K562 (cell line): ENCODE results near the gene SNAPC2. TPM values are rescaled to one million over a fixed set of nuclear protein-coding genes. Genes with fewer than 3 reads are reported as not detected.

ENCODE experiments used
- ESRRA ChIP-seq: fragments of 450-650 bp; IDR thresholded peaks from 2 replicates; pipeline ENCODE4 v1.6.1; 2014; ENCODE audit warnings: low read depth, mild to moderate bottlenecking, moderate library complexity, borderline replicate concordance
- JUN ChIP-seq, 2 experiments: sonication (generic) in 1 of 2; formaldehyde crosslinking in 1 of 2; IDR thresholded peaks; 2 replicates each; pipeline versions ENCODE4 v1.6.1 to v1.8.0; 2012 to 2022; ENCODE audit warnings: borderline replicate concordance in 2 of 2, mild to moderate bottlenecking in 2 of 2, improper control_type of control experiment in 1 of 2, low read depth in 1 of 2, low read length in 1 of 2, missing genetic modification reagents in 1 of 2
- MAFK ChIP-seq: IDR thresholded peaks from 2 replicates; pipeline ENCODE4 v1.6.1; 2011; ENCODE audit warnings: low read length, improper control_type of control experiment
- MCM3 ChIP-seq: fragments of 450-650 bp; IDR thresholded peaks from 2 replicates; pipeline ENCODE4 v1.6.1; 2016
- NR1H2 ChIP-seq: sonication (generic); formaldehyde crosslinking; IDR thresholded peaks from 2 replicates; pipeline ENCODE4 v1.4.0; 2020; ENCODE audit warnings: mild to moderate bottlenecking, missing genetic modification reagents
- PHF21A ChIP-seq: fragments of 450-650 bp; IDR thresholded peaks from 2 replicates; pipeline ENCODE4 v1.6.1; 2017; ENCODE audit warnings: low read depth, borderline replicate concordance
- POLR2AphosphoS2 ChIP-seq: IDR thresholded peaks from 2 replicates; pipeline ENCODE4 v1.6.1; 2012; ENCODE audit warnings: low read length, improper control_type of control experiment
- POLR2G ChIP-seq: fragments of 200-400 bp; formaldehyde crosslinking; IDR thresholded peaks from 2 replicates; pipeline ENCODE4 v1.6.1; 2017; ENCODE audit warnings: low read depth, mild to moderate bottlenecking, antibody characterized with exemption, low read length, moderate library complexity
- PPARD ChIP-seq: fragments of 250-450 bp; sonication (Bioruptor Pico); IDR thresholded peaks from 2 replicates; pipeline ENCODE4 v1.8.0; 2022; ENCODE audit warnings: inconsistent platforms, mild to moderate bottlenecking, moderate library complexity
- RBM22 ChIP-seq: fragments of 200-400 bp; formaldehyde crosslinking; IDR thresholded peaks from 2 replicates; pipeline ENCODE4 v1.6.1; 2018; ENCODE audit warnings: low read length, low read depth; ENCODE audit not compliant: poor library complexity, severe bottlenecking
- RHOXF2B ChIP-seq: fragments of 250-450 bp; sonication (Bioruptor Pico); conservative IDR thresholded peaks from 2 replicates; pipeline ENCODE4 v1.5.1; 2021
- SMARCE1 ChIP-seq: fragments of 450-650 bp; IDR thresholded peaks from 2 replicates; pipeline ENCODE4 v1.7.1; 2016; ENCODE audit warnings: mild to moderate bottlenecking
- SMC3 ChIP-seq: conservative IDR thresholded peaks from 2 replicates; pipeline ENCODE4 v1.6.1; 2011; ENCODE audit warnings: low read depth, low read length, improper control_type of control experiment; ENCODE audit not compliant: insufficient read depth
- SP1 ChIP-seq: sonication (generic); formaldehyde crosslinking; IDR thresholded peaks from 2 replicates; pipeline ENCODE4 v1.8.1; 2022; ENCODE audit warnings: mild to moderate bottlenecking, missing genetic modification reagents
- SRSF3 ChIP-seq: fragments of 200-400 bp; formaldehyde crosslinking; IDR thresholded peaks from 2 replicates; pipeline ENCODE4 v1.6.1; 2016; ENCODE audit warnings: mild to moderate bottlenecking, low read length, moderate library complexity; ENCODE audit not compliant: insufficient read depth
- ZFPM2 ChIP-seq: fragments of 250-450 bp; sonication (Bioruptor Pico); IDR thresholded peaks from 2 replicates; pipeline ENCODE4 v1.5.1; 2022; ENCODE audit warnings: mild to moderate bottlenecking
- ZNF347 ChIP-seq: fragments of 450-650 bp; formaldehyde crosslinking; IDR thresholded peaks from 2 replicates; pipeline ENCODE4 v1.4.0; 2020; ENCODE audit warnings: low read depth, mild to moderate bottlenecking, moderate library complexity
- ZNF583 ChIP-seq: fragments of 250-450 bp; sonication (Bioruptor Pico); IDR thresholded peaks from 2 replicates; pipeline ENCODE4 v1.4.0; 2020
- ZNF778 ChIP-seq: fragments of 450-650 bp; formaldehyde crosslinking; IDR thresholded peaks from 2 replicates; pipeline ENCODE4 v1.4.0; 2020; ENCODE audit warnings: mild to moderate bottlenecking, moderate library complexity
- polyA plus RNA-seq, 8 experiments: library from polyadenylated mRNA; depleted of rRNA in 4 of 8; stranded (reverse) in 5 of 8; unstranded in 3 of 8; fragments of >200 nt; fragmentation: Nextera tagmentation in 2 of 8; fragmentation: Illumina TruSeq in 1 of 8; extraction: Ambion mirVana in 2 of 8; extraction: Trizol in 1 of 8; gene quantifications; 2 replicates each; pipeline versions ENCODE4 v1.2.1 to v1.2.3, GENCODE V29; 2011 to 2014; ENCODE audit warnings: inconsistent platforms in 1 of 8, missing spikeins in 1 of 8
- total RNA-seq, 7 experiments: library from RNA; depleted of rRNA in 6 of 7; stranded (reverse); fragments of >200 nt in 6 of 7; fragmentation: Illumina TruSeq in 2 of 7; extraction: Trizol in 2 of 7; gene quantifications; 2 replicates each; pipeline versions ENCODE4 v1.2.1 to v1.2.3, GENCODE V29; 2011 to 2021; ENCODE audit warnings: low replicate concordance in 1 of 7
- TF ChIP-seq, protein P1 (sequence below): fragments of 250-450 bp; sonication (Bioruptor Pico); IDR thresholded peaks from 2 replicates; pipeline ENCODE4 v1.4.0; 2020; ENCODE audit warnings: borderline replicate concordance
- TF ChIP-seq, protein P2 (sequence below): IDR thresholded peaks from 2 replicates; pipeline ENCODE4 v1.6.1; 2011; ENCODE audit not compliant: insufficient read length; ENCODE audit errors: extremely low read depth
- TF ChIP-seq, protein P3 (sequence below): fragments of 250-450 bp; sonication (Bioruptor Pico); IDR thresholded peaks from 2 replicates; pipeline ENCODE4 v1.9.0; 2021; ENCODE audit warnings: mild to moderate bottlenecking, inconsistent platforms
- TF ChIP-seq, protein P4 (sequence below): sonication (generic); formaldehyde crosslinking; IDR thresholded peaks from 2 replicates; pipeline ENCODE4 v1.8.0; 2022; ENCODE audit warnings: missing genetic modification reagents, mild to moderate bottlenecking, moderate library complexity, borderline replicate concordance

SNAPC2 gene
- total and polyA plus RNA-seq, 9 of the 15 experiments (the other 6 are each of a cell fraction or from before 2014, with no cell fraction given): 0.59 to 45.1 (median 15.3) TPM

DNA sequence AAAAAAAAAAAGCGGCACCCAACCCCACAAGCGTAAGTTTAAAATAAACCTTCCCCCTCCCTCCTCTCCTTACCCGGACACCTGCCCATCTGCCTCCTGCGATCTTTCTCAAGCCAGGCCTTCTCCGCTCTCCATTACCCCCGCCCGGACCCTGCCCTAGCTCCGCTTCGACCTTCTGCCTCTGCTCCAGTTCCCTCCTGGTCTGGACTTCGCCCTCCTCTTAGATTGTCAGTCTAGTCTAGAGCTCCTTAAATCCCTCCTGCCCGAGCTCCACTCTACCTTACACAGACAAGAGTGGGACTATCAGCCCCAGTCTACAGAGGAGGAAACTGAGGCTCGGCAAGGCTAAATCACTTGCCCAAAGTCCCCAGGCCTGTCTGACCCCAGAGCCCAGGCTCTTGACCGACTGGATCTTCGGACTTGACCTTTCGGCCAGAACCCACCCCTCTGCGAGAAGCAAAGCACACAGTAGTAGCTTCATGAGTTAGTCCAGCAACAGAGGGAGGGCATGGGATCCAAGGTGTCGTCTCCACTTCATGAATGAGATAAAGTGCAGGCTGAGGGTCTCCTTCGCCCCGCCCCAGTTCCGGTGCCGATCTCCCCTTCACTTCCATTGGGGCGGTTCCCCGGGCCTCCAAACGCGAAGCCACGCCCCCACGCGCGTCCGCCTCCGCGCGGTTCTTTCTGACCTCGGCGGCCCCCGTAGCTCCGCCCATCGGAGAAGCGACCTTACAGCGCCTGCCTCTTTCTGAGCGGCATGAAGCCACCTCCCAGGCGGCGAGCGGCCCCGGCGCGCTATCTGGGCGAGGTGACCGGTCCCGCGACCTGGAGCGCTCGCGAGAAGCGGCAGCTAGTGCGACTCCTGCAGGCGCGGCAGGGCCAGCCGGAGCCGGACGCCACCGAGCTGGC, at the start of gene SNAPC2 (continued):
- TF ChIP-seq, protein P1, sequence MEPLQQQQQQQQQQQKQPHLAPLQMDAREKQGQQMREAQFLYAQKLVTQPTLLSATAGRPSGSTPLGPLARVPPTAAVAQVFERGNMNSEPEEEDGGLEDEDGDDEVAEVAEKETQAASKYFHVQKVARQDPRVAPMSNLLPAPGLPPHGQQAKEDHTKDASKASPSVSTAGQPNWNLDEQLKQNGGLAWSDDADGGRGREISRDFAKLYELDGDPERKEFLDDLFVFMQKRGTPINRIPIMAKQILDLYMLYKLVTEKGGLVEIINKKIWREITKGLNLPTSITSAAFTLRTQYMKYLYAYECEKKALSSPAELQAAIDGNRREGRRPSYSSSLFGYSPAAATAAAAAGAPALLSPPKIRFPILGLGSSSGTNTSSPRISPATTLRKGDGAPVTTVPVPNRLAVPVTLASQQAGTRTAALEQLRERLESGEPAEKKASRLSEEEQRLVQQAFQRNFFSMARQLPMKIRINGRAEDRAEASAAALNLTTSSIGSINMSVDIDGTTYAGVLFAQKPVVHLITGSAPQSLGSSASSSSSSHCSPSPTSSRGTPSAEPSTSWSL (CRISPR knock-in tag): no peak
- no peak for TF ChIP-seq PPARD (CRISPR knock-in tag)
- no peak for TF ChIP-seq ZNF347 (CRISPR knock-in tag)
- no peak for TF ChIP-seq SMARCE1
- no peak for TF ChIP-seq ZFPM2
- TF ChIP-seq POLR2G: peak; percentile 78
- TF ChIP-seq, protein P2, sequence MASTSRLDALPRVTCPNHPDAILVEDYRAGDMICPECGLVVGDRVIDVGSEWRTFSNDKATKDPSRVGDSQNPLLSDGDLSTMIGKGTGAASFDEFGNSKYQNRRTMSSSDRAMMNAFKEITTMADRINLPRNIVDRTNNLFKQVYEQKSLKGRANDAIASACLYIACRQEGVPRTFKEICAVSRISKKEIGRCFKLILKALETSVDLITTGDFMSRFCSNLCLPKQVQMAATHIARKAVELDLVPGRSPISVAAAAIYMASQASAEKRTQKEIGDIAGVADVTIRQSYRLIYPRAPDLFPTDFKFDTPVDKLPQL: no peak
- no peak for TF ChIP-seq JUN (IDR thresholded peaks at IDR 0.05; ENCODE audit: borderline replicate concordance, low read depth, low read length)
- TF ChIP-seq JUN (CRISPR knock-in tag; IDR thresholded peaks at IDR 0.05; ENCODE audit: borderline replicate concordance): no peak; the same call in 1 of the 2 replicates
- TF ChIP-seq NR1H2 (CRISPR knock-in tag): 0 out of 2 replicates have a peak, but pooled peaks have one; percentile 59
- TF ChIP-seq POLR2AphosphoS2: no peak
- TF ChIP-seq RBM22: no peak
- TF ChIP-seq, protein P3, sequence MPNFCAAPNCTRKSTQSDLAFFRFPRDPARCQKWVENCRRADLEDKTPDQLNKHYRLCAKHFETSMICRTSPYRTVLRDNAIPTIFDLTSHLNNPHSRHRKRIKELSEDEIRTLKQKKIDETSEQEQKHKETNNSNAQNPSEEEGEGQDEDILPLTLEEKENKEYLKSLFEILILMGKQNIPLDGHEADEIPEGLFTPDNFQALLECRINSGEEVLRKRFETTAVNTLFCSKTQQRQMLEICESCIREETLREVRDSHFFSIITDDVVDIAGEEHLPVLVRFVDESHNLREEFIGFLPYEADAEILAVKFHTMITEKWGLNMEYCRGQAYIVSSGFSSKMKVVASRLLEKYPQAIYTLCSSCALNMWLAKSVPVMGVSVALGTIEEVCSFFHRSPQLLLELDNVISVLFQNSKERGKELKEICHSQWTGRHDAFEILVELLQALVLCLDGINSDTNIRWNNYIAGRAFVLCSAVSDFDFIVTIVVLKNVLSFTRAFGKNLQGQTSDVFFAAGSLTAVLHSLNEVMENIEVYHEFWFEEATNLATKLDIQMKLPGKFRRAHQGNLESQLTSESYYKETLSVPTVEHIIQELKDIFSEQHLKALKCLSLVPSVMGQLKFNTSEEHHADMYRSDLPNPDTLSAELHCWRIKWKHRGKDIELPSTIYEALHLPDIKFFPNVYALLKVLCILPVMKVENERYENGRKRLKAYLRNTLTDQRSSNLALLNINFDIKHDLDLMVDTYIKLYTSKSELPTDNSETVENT (CRISPR knock-in tag): no peak; the same call in 1 of the 2 replicates
- TF ChIP-seq MAFK: no peak
- TF ChIP-seq SP1: peak; percentile 97
- TF ChIP-seq RHOXF2B (CRISPR knock-in tag): no peak
- TF ChIP-seq SRSF3: no peak
- TF ChIP-seq ZNF778 (CRISPR knock-in tag): no peak
- no peak for TF ChIP-seq SMC3
- no peak for TF ChIP-seq MCM3
- TF ChIP-seq ZNF583 (CRISPR knock-in tag): no peak
- TF ChIP-seq, protein P4, sequence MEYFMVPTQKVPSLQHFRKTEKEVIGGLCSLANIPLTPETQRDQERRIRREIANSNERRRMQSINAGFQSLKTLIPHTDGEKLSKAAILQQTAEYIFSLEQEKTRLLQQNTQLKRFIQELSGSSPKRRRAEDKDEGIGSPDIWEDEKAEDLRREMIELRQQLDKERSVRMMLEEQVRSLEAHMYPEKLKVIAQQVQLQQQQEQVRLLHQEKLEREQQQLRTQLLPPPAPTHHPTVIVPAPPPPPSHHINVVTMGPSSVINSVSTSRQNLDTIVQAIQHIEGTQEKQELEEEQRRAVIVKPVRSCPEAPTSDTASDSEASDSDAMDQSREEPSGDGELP: peak; percentile 36; the same call in 1 of the 2 replicates
- peak; percentile 77 for TF ChIP-seq ESRRA
- TF ChIP-seq PHF21A: no peak
